ENCODE data around the gene KMT2D.

KMT2D gene

GRCh38 chr12:49091836-49092085, 31.2 kb upstream of the KMT2D start:
- H3K4me3 ChIP-seq: no peak overlapping the region
- no peak overlapping the region for H3K9ac ChIP-seq (ENCODE audit: insufficient read length)
- no peak for TF ChIP-seq FOXP2 (optimal IDR thresholded peaks at IDR 0.05; ENCODE audit: control extremely low read depth, extremely low read length, insufficient read depth)
- no peak for TF ChIP-seq POLR2AphosphoS5 (IDR thresholded peaks at IDR 0.05; ENCODE audit: borderline replicate concordance, low read depth, low read length)
- no peak for TF ChIP-seq EZH2 (IDR thresholded peaks at IDR 0.05)
- H3K9me3 ChIP-seq (ENCODE audit: low read depth, low read length): no peaks in the 10 kb centered on the region
- no peaks in the 10 kb centered on the region for H3K36me3 ChIP-seq (ENCODE audit: insufficient read depth, low read length)
- DNase-seq (ENCODE audit: low read depth, low spot score): no peak
- no peak overlapping the region for H3K27ac ChIP-seq

- TF ChIP-seq POLR2AphosphoS5 (IDR thresholded peaks at IDR 0.05; ENCODE audit: borderline replicate concordance, low read depth, low read length): no peak
- TF ChIP-seq EZH2 (IDR thresholded peaks at IDR 0.05): no peak
- no peak for TF ChIP-seq FOXP2 (optimal IDR thresholded peaks at IDR 0.05; ENCODE audit: control extremely low read depth, extremely low read length, insufficient read depth)
- Histone ChIP-seq H3K36me3 (ENCODE audit: insufficient read depth, low read length) (no peaks in the 10 kb centered on the region), H3K27ac (no peak overlapping the region), H3K9me3 (ENCODE audit: low read depth, low read length) (no peaks in the 10 kb centered on the region), H3K9ac (ENCODE audit: insufficient read length) (no peak overlapping the region), H3K4me3 (no peak overlapping the region)
- no peak for DNase-seq (ENCODE audit: low read depth, low spot score)
Observed at GRCh38 chr12:49091056-49091835, 30.7 kb upstream of the KMT2D start.

- H3K9ac ChIP-seq (ENCODE audit: insufficient read length): no peak overlapping the region
- no peaks in the 10 kb centered on the region for H3K36me3 ChIP-seq (ENCODE audit: insufficient read depth, low read length)
- TF ChIP-seq FOXP2 (optimal IDR thresholded peaks at IDR 0.05; ENCODE audit: control extremely low read depth, extremely low read length, insufficient read depth) (no peak), POLR2AphosphoS5 (IDR thresholded peaks at IDR 0.05; ENCODE audit: borderline replicate concordance, low read depth, low read length) (no peak), EZH2 (IDR thresholded peaks at IDR 0.05) (peak; percentile 94)
- H3K9me3 ChIP-seq (ENCODE audit: low read depth, low read length): no peaks in the 10 kb centered on the region
- peak overlapping the region; percentile 74 for H3K4me3 ChIP-seq
- DNase-seq (ENCODE audit: low read depth, low spot score): no peak
- no peak overlapping the region for H3K27ac ChIP-seq
Observed at GRCh38 chr12:49089821-49090773, 29.5 kb upstream of the KMT2D start.

GRCh38 chr12:49088932-49089330, 28.3 kb upstream of the KMT2D start:
- TF ChIP-seq POLR2AphosphoS5 (IDR thresholded peaks at IDR 0.05; ENCODE audit: borderline replicate concordance, low read depth, low read length) (no peak), FOXP2 (optimal IDR thresholded peaks at IDR 0.05; ENCODE audit: control extremely low read depth, extremely low read length, insufficient read depth) (no peak), EZH2 (IDR thresholded peaks at IDR 0.05) (no peak)
- Histone ChIP-seq H3K4me3 (peak overlapping the region; percentile 70; the same call in 1 of the 2 replicates), H3K9ac (ENCODE audit: insufficient read length) (no peak overlapping the region)

GRCh38 chr12:49088150-49088931, 27.7 kb upstream of the KMT2D start:
- TF ChIP-seq FOXP2 (optimal IDR thresholded peaks at IDR 0.05; ENCODE audit: control extremely low read depth, extremely low read length, insufficient read depth) (peak; percentile 56), POLR2AphosphoS5 (IDR thresholded peaks at IDR 0.05; ENCODE audit: borderline replicate concordance, low read depth, low read length) (no peak)
- Histone ChIP-seq H3K27ac (no peak overlapping the region), H3K36me3 (ENCODE audit: insufficient read depth, low read length) (no peaks in the 10 kb centered on the region), H3K9ac (ENCODE audit: insufficient read length) (no peak overlapping the region), H3K4me3 (peak overlapping the region; percentile 70), H3K9me3 (ENCODE audit: low read depth, low read length) (no peaks in the 10 kb centered on the region)
- DNase-seq (ENCODE audit: low read depth, low spot score): no peak

More at GRCh38 chr12:49088932-49089330, 28.3 kb upstream of the KMT2D start:
- Histone ChIP-seq H3K27ac (no peak overlapping the region), H3K9me3 (ENCODE audit: low read depth, low read length) (no peaks in the 10 kb centered on the region), H3K36me3 (ENCODE audit: insufficient read depth, low read length) (no peaks in the 10 kb centered on the region)
- DNase-seq (ENCODE audit: low read depth, low spot score): no peak

- Histone ChIP-seq H3K27ac (no peak overlapping the region), H3K9ac (ENCODE audit: insufficient read length) (no peak overlapping the region), H3K4me3 (no peak overlapping the region), H3K36me3 (ENCODE audit: insufficient read depth, low read length) (no peaks in the 10 kb centered on the region), H3K9me3 (ENCODE audit: low read depth, low read length) (no peaks in the 10 kb centered on the region)
- no peak for DNase-seq (ENCODE audit: low read depth, low spot score)
- TF ChIP-seq EZH2 (IDR thresholded peaks at IDR 0.05) (no peak), FOXP2 (optimal IDR thresholded peaks at IDR 0.05; ENCODE audit: control extremely low read depth, extremely low read length, insufficient read depth) (no peak), POLR2AphosphoS5 (IDR thresholded peaks at IDR 0.05; ENCODE audit: borderline replicate concordance, low read depth, low read length) (no peak)
Observed at GRCh38 chr12:49086116-49086515, 25.5 kb upstream of the KMT2D start.

- Histone ChIP-seq H3K4me3 (no peak overlapping the region), H3K27ac (no peak overlapping the region), H3K9me3 (ENCODE audit: low read depth, low read length) (no peaks in the 10 kb centered on the region), H3K9ac (ENCODE audit: insufficient read length) (no peak overlapping the region), H3K36me3 (ENCODE audit: insufficient read depth, low read length) (no peaks in the 10 kb centered on the region)
- no peak for DNase-seq (ENCODE audit: low read depth, low spot score)
- no peak for TF ChIP-seq POLR2AphosphoS5 (IDR thresholded peaks at IDR 0.05; ENCODE audit: borderline replicate concordance, low read depth, low read length)
Observed at GRCh38 chr12:49084438-49084837, 23.8 kb upstream of the KMT2D start.

- H3K4me3 ChIP-seq: no peak overlapping the region
- no peak overlapping the region for H3K9ac ChIP-seq (ENCODE audit: insufficient read length)
- TF ChIP-seq FOXP2 (optimal IDR thresholded peaks at IDR 0.05; ENCODE audit: control extremely low read depth, extremely low read length, insufficient read depth) (no peak), POLR2AphosphoS5 (IDR thresholded peaks at IDR 0.05; ENCODE audit: borderline replicate concordance, low read depth, low read length) (no peak), EZH2 (IDR thresholded peaks at IDR 0.05) (no peak)
- no peak overlapping the region for H3K27ac ChIP-seq
- no peaks in the 10 kb centered on the region for H3K36me3 ChIP-seq (ENCODE audit: insufficient read depth, low read length)
- no peaks in the 10 kb centered on the region for H3K9me3 ChIP-seq (ENCODE audit: low read depth, low read length)
- no peak for DNase-seq (ENCODE audit: low read depth, low spot score)
Observed at GRCh38 chr12:49079793-49080192, 19.2 kb upstream of the KMT2D start.

Measured in SK-N-MC (cell line).